GM21526 (cell line): ENCODE measurements around the gene LNX1.

Source experiments
- ATAC-seq: cut with Tn5 transposase; IDR thresholded peaks from one replicate; pipeline ENCODE4 v1.9.1; 2021; ENCODE audit warnings: moderate library complexity; ENCODE audit not compliant: unreplicated experiment, low FRiP score

The LNX1 gene

GRCh38 chr4:53601251-53601764, 10.0 kb upstream of the LNX1 start:
- ATAC-seq: peak; percentile 77

GRCh38 chr4:53599632-53600031, 8.3 kb upstream of the LNX1 start:
- peak; percentile 53 for ATAC-seq

- no peak for ATAC-seq
Measured at GRCh38 chr4:53598901-53599300, 7.6 kb upstream of the LNX1 start.

- ATAC-seq: no peak
Measured at GRCh38 chr4:53598483-53598882, 7.2 kb upstream of the LNX1 start.

GRCh38 chr4:53596901-53597300, 5.6 kb upstream of the LNX1 start:
- no peak for ATAC-seq

GRCh38 chr4:53595834-53596233, 4.5 kb upstream of the LNX1 start:
- no peak for ATAC-seq

- no peak for ATAC-seq
Measured at GRCh38 chr4:53595204-53595603, 3.9 kb upstream of the LNX1 start.

GRCh38 chr4:53593765-53594164, 2.5 kb upstream of the LNX1 start:
- ATAC-seq: no peak

GRCh38 chr4:53592686-53593501, 1.6 kb upstream of the LNX1 start:
- ATAC-seq: no peak

- no peak for ATAC-seq
Measured at GRCh38 chr4:53592122-53592521, 836 bp upstream of the LNX1 start.

- no peak for ATAC-seq
Measured at GRCh38 chr4:53590187-53590586, 1.1 kb downstream of the LNX1 start.

GRCh38 chr4:53589511-53589910, 1.8 kb downstream of the LNX1 start:
- ATAC-seq: no peak

- ATAC-seq: no peak
Measured at GRCh38 chr4:53587135-53587534, 4.2 kb downstream of the LNX1 start.

GRCh38 chr4:53586121-53586816, 5.0 kb downstream of the LNX1 start:
- ATAC-seq: no peak

GRCh38 chr4:53584658-53585057, 6.6 kb downstream of the LNX1 start:
- no peak for ATAC-seq

GRCh38 chr4:53583513-53583912, 7.8 kb downstream of the LNX1 start:
- no peak for ATAC-seq

GRCh38 chr4:53582194-53582593, 9.1 kb downstream of the LNX1 start:
- ATAC-seq: no peak

- ATAC-seq: no peak
Measured at GRCh38 chr4:53580274-53580673, 11.0 kb downstream of the LNX1 start.

- no peak for ATAC-seq
Measured at GRCh38 chr4:53579826-53580225, 11.5 kb downstream of the LNX1 start.

GRCh38 chr4:53576676-53577372, 14.5 kb downstream of the LNX1 start:
- ATAC-seq: no peak

- no peak for ATAC-seq
Measured at GRCh38 chr4:53576071-53576617, 15.1 kb downstream of the LNX1 start.
